NCI-H1092 treated with DMSO at 0.1 percent for 48 hours (cell line): ENCODE data around the gene ARID4B.
"Not testable (repeated sequence)": the region's sequence is repeated elsewhere in the genome, so short reads cannot be mapped to it uniquely, and the experiment has no call there.

ENCODE experiments used
- DNase-seq: peaks from one replicate; lab custom pipeline; 2025; lab: John Stamatoyannopoulos, UW

Gene ARID4B

DNA sequence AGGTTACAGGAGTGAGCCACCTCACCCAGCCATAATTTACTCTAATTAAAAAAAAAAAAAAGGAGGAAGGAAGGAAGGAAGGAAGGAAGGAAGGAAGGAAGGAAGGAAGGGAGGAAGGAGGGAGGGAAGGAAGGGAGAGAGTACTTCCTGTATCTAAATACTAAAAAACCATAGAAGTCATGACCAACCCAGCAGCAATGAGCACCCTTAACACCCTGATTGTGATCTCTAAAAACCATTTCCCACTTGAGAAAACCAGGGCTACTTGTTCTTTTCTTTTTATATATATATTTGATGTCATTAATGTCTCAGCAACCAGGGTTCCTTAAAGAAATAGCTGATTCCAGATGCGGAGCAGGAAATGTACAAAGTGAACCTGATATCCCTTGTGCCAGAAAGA lies 31.2 kb downstream of the ARID4B start:
- no peak for DNase-seq

DNA sequence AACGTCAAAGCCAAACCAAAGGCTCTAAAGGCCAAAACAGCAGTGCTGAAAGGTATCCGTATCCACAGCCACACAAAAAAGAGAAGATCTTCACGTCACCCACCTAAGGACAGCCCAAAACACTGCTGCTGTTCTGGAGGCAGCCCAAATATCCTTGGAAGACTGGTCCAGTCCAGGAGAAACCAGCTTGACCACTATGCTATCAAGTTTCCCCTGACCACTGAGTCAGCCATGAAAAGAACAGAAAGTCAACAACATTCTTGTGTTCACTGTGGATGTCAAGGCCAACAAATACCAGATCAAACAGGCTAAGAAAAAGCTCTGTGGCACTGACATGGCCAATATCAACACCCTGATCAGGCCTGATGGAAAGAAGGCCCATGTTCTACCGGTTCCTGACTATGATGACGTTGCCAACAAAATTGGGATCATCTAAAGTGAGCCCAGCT lies 32.1 kb downstream of the ARID4B start:
- DNase-seq, result no peak

DNA sequence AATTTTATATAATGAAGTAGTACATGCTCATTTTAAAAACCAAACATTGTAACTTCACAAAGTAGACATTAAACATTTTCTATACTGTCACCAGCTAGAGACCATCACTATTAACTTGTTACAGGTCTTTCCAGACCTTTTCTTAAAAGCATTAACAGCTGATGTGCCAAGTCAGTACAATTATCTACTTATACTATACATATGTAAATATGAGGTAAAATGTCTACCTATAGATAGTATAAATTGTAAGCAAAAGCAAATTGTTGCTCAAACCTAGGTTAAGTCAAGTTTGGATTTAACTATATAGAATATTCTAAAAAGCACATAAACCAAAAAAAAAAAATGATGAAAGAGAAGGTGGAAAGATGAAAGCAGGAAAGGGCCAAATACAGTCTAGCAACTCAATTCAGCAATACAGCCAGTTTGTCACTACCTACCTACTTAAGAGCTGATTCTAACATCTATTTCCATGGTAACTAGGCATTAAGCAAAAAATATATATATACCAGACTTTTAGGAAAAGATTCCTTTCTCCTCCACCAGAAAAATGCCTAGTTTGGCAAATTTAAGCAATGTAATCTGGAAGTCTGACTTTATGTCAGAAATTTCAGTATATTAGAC lies 34.5 kb downstream of the ARID4B start:
- no peak for DNase-seq

DNA sequence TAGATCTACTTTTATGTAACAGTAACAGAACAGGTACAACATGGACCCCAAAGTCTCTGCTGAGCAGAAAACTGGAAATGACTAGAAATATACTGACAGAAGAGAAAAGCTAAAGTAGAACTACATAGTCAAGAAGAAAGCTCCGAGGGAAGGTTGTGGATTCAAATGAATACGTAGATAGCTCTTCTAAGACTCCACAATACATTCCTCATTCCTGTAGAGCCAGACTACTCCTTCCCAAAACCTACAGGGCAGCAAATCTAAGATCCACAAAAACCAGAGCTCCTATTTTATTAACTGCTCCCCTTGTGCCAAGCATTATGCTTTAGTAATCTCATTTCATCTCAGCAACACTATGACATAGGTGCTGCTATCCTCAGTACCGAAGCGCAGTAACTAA lies 35.2 kb downstream of the ARID4B start:
- no peak for DNase-seq

DNA sequence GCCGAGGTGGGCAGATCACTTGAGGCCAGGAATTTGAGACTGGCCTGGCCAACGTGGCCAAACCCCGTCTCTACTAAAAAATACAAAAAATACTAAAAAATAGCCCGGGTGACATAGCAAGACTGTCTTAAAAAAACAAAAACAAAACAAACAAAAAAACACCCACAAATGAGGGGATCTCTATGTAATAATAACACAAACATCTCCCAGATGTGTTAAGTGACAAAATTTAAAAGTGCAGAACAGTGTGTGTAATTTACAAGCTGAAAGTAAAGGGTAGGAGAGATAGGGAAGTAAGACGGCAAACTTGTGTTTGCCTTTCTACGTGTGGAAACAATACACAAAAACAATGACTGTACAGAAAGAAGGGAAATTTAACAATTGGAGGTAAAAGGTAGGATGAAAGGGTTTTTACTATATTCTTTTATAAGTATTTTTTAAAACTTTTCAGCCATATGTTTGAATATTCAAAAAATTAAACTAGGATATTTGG lies 36.3 kb downstream of the ARID4B start:
- DNase-seq, result no peak

DNA sequence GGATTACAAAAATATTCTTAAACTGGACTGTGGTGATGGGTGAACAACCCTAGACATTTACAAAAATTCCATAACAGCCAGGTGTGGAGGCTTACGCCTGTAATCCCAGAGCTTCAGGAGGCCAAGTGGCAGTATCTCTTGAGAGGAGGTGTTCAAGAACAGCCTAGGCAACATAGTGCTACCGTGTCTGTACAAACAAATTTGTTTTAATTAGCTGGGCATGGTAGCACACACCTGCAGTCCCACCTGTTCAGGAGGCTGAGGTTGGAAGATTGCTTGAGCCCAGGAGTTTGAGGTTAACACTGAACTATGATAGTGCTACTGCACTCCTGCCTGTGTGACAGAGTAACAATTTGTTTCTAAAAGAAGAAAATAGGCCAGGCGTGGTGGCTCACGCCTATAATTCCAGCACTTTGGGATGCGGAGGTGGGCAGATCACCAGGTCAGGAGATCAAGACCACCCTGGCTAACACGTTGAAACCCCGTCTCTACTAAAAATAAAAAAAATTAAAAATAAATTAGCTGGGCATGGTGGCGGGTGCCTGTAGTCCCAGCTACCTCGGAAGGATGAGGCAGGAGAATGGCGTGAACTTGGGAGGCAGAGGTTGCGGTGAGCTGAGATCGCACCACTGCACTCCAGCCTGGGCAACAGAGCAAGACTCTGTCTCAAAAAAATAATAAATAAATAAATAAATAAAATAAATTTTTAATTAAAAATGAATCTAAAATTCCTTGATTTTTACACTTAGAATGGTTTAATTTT lies 37.1 kb downstream of the ARID4B start:
- DNase-seq, result no peak

DNA sequence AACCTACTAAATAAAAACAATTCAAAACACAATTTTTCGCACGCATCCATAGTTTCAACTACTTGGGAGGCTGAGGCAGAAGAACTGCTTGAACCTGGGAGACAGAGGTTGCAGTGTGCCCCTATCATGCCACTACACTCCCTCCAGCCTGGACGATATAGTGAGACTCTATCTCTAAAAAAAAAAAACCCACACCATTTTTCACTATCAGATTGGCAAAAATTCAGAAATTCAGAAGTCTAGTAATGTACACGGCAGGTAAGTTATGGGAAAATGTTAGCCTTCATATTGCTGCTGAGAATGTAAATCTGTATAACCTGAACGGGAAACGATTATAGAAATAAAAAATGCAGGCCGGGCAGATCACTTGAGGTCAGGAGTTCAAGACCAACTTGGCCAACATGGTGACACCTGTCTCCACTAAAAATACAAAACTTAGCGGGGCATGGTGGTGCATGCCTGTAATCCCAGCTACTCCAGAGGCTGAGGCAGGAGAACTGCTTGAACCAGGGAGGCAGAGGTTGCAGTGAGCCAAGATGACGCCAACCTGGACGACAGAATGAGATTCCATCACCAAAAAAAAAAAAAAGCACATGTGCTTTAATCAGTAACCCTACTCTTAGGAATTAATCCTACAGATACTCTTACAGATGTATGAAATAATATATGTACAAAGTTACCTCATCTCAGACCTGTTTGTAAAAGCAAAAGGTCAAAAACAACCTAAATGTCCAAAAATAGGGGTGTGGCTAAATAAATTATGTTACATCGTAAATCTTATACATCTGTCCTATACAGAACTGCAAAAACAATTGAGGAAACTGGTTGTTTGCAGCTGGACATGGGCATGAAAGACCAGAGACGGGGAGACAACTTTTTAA lies 37.9 kb downstream of the ARID4B start:
- no peak for DNase-seq

DNA sequence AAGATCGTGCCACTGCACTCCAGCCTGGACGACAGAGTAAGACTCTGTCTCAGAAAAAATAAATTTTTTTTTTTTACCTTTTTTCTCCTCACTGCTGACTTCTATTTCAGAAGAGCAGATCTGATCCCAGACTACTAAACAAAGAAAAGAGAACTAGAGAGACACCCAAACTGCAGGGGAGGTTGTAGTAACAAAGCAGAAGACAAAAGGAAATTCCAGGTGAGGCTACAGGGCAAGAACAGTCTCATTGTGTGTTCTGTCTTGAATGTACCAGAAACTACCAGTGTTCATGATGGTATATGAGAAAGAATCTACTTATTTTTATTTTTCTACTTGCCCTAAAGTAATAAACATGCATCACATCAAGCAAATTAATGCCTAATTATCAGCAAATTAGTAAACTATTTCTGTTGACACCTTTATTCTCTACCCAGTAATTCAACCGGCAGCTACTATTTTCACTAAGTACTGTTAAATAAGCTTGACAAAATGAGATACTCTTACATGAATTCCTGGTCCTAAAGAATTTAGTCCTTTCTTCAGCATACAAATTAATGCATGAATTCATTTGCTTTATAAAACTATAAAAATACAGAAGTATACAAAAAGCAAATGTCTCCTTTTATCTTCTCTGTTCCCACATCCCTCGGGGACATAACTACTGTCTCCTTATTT lies 40.6 kb downstream of the ARID4B start:
- no peak for DNase-seq

DNA sequence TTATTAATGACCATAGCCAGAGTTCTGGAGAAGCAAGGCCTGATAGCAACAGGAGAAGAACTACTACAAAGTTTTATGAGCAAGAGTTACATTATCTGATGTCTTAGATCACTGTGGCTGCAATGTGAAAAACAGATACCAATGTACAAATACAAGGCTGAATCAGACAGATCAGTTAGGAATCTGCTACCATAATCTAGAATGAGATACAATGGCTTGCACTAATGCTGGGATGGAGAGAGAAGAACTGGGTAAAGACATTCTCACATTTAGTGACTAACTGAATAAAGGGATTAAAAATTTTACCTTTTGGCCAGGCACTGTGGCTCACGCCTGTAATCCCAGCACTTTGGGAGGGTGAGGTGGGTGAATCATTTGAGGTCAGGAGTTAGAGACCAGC lies 41.3 kb downstream of the ARID4B start:
- no peak for DNase-seq

DNA sequence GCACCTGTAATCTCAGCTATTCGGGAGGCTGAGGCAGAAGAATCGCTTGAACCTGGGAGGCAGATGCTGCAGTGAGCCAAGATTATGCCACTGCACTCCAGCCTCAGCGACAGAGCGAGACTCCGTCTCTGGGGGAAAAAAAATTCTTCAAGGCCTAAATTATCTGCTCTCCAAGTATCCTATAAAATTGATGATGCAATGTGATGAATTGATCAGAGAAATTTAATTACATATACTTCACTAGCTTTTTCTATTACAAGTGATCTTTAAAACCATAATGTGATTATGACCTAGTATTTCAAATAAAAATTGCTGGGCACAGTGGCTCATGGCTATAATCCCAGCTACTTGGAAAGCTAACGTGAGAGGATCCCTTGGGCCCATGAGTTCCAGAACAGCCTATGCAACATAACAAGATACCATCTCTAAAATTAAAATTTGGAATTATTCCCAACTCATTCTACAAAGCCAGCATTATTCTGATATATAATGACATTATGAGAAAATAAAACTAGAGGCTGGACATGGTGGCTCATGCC lies 43.7 kb downstream of the ARID4B start:
- DNase-seq, result no peak

DNA sequence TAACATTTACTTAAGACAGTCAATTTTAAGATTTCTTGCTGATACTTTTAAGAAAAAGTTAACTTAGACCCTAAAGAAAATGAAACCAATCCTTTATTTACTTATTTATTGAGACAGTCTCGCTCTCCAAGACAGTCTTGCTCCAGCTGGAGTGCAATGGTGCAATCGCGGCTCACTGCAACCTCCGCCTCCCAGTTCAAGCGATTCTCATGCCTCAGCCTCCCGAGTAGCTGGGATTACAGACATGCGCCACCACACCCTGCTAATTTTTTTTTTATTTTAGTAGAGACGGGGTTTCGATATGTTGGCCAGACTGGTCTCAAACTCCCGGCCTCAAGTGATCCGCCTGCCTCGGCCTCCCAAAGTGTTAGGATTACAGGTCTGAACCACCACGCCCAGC lies 44.3 kb downstream of the ARID4B start:
- not testable (repeated sequence) for DNase-seq

DNA sequence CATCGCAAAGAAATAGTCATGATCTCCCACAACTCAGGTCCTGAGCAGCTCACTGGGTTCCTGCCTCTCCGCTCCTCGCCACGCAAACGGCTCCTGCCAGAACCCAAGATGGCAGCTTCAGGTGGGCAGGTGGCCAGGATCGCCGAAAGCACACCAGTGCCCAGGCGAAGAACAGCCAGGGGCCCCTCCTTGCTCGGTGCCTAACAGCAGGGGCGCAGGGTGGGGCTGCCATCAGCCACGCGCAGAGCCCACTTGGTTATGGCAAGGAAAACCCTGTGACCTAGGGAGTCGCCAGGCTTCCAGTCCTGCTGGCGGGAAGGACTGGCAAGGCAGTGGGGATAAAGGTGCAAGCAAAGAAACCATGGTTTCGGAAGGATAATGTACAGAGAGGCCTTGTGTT lies 47.5 kb downstream of the ARID4B start:
- no peak for DNase-seq

DNA sequence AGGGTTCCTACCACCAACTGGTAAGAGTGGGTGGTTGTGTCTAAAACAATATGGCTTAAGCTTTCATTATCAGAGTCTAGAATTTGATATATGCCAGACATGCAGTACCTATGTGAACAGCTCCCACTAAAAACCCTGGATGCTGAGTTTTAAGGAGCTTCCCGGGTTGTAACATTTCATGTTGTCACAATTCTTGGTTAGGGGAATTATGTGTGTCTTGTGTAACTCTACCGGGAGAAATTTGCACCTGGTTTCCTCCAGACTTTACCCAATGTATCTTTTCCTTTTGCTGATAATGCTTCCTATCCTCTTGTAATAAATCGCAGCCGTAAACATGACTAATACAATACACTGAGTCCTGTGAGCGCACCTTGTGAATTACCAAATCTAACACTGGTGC lies 48.3 kb downstream of the ARID4B start:
- no peak for DNase-seq

DNA sequence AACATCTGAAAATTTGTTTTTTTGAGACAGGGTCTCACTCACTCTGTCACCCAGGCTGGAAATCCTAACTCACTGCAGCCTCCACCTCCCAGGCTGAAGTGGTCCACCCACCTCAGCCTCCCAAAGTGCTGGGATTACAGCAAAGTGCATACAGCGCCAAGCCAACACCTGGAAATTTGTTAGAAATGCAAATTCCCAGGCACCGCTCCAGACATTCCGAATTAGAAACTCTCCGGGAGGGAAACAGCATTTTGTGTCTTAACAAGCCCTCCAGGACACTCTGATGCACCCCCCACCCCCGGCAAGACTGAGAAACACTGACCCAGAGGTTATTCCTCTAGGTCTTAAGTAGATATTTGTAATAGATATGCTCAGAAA lies 49.1 kb downstream of the ARID4B start:
- DNase-seq, result no peak

DNA sequence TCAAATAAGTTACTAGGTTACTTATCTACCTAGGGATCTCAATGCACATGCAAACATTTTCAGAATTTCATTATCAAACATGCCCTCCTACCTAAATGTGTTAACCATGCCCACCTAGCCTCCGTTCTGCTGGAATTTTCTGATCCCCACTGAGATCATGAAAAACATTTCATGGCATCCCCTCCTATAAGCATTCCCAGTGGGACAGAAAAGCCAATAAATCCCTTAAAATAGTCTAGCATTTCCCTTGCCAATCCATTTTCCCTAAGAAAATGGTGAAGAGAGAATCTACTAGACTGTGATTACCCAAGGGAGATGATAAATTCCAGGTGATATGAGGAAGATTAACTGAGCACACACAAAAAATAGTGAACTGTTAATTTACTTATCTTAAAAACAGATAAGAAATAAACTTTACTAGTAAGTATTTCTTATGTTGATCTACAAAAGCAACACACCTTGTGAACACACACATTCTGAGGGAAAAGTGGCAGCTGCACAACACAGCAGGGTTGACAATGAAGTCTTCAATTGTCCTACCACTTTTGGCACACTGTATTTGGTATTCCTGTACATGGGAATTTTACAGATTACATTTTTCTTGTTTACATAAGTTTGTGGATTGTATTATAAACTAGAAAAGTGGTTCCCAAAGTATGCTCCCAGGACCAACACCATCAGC lies 49.6 kb downstream of the ARID4B start:
- no peak for DNase-seq

DNA sequence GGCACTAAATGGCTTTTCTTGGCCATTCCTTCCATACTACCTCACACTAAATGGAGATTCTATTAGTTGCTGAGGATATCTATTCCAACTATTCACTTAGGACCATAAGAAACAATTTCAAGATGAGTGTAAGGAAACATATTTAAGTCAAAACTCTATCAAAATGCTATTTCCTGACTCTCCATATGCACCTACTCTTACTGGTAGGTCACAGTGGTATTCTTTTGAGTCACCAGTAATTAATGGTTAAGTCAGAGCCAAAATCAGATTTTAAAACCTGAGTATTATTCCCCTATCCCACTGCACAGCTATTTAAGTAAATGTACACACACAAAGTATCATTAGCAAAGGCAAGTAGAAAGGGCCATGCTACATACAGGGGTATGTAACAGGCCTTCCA lies 50.3 kb downstream of the ARID4B start:
- no peak for DNase-seq

DNA sequence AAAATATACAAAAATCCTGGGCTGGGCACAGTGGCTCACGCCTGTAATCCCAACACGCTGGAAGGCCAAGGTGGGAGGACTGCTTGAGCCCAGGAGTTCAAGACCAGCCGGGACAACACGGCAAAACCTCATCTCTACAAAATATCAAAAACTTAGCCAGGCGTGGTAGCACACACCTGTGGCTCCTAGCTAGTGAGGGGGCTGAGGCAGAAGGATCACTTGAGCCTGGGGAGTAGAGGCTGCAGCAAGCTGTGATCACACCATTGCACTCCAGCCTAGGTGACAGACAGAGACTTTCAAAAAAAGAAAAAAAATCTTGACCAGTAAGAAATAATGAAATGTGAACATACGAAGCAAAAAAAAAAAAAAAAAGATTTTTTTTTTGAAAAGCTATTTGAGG lies 52.1 kb downstream of the ARID4B start:
- no peak for DNase-seq

DNA sequence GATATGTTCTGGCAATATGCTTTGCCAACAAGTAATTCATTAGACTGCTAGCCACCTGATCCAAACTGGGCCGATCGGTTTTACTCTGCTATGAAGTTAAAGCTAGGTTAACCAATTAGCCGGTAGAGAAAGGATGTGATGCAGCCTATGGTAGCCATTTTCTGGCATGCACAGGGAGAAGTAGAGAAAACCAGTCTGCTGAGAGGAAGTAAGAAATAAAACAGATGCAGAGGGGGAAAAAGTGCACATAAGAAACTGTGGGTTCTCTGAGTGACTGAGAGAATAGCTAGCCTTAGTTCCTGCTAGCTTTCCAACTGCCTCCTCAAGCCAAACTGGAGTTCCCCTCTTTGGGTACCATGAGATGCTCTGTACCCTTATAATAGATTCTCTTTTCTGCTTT lies 52.8 kb downstream of the ARID4B start:
- DNase-seq, result no peak

DNA sequence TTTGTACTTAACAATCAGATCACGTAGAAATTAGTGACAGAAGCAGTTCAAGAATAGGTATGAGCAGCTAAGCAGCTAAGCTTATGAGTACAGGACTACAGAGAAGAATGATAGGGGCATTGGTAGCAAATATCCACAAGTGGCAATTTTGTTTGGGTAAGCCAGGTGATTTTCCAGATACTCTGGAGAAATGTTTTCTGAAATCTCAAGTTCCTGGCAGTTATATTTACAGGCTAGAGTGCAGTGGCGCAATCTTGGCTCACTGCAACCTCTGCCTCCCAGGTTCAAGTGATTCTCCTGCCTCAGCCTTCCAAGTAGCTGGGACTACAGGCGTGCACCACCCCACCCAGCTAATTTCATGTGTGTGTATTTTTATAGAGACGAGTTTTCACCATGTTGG lies 55.1 kb downstream of the ARID4B start:
- no peak for DNase-seq

DNA sequence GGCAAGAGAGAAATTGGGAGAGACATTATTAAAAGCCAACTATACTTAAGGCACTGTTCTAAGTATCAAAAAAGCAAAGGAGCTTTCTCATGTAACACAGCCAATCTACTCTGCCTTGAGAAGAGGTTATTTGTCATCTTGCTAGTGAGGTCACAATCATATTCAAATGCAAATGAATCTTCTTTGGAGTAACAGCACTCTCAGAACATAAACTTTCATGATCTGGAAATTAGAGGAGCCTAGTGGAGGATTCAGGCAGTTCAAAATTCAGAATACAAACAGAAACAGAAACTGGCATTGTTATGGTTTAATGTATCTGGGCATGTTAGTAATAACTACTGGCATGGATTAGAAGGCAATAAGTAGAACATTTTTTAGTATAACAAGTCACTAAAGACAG lies 57.4 kb downstream of the ARID4B start:
- DNase-seq, result no peak

DNA sequence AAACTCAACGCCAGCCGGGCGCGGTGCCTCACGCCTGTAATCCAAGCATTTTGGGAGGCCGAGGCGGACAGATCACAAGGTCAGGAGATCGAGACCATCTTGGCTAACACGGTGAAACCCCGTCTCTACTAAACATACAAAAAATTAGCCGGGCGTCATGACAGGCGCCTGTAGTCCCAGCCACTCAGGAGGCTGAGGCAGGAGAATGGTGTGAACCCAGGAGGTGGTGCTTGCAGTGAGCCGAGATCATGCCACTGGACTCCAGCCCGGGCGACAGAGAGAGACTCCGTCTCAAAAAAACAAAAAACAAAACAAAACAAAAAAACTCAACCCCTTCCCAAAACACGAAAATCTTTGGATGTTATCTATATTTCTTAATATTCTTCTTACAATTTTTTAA lies 58.0 kb downstream of the ARID4B start:
- DNase-seq, result not testable (repeated sequence)
